Measurements from ENCODE around the gene ATP1B1.

Gene ATP1B1

DNA sequence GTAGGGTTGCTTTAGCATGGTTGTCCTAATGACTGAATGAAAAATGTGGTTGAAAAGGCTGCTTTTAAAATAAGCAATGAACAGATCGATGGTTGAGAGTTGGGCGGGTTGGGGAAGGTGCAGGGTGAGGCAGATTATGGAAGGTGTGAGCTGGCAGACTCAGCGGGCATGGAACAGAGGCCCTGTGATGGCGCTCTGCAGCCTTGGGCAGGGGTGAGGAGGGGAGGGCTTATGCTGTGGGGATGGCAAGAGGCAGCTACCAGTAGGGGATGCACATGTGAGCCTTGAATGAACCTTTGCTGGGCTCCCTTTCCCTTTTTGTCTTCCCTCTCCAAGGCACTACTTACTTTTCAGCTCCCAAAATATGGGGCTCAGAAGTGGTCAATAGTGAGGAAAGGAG, 30.9 kb downstream of the ATP1B1 start:
- no peak for DNase-seq (ENCODE audit: low read depth)
- no peak overlapping the region for H3K4me3 ChIP-seq (ENCODE audit: low read depth, low read length)
- TF ChIP-seq, protein P1, sequence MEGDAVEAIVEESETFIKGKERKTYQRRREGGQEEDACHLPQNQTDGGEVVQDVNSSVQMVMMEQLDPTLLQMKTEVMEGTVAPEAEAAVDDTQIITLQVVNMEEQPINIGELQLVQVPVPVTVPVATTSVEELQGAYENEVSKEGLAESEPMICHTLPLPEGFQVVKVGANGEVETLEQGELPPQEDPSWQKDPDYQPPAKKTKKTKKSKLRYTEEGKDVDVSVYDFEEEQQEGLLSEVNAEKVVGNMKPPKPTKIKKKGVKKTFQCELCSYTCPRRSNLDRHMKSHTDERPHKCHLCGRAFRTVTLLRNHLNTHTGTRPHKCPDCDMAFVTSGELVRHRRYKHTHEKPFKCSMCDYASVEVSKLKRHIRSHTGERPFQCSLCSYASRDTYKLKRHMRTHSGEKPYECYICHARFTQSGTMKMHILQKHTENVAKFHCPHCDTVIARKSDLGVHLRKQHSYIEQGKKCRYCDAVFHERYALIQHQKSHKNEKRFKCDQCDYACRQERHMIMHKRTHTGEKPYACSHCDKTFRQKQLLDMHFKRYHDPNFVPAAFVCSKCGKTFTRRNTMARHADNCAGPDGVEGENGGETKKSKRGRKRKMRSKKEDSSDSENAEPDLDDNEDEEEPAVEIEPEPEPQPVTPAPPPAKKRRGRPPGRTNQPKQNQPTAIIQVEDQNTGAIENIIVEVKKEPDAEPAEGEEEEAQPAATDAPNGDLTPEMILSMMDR (IDR thresholded peaks at IDR 0.05; ENCODE audit: insufficient read depth, low read depth, low read length, missing control alignments) = no peak

DNA sequence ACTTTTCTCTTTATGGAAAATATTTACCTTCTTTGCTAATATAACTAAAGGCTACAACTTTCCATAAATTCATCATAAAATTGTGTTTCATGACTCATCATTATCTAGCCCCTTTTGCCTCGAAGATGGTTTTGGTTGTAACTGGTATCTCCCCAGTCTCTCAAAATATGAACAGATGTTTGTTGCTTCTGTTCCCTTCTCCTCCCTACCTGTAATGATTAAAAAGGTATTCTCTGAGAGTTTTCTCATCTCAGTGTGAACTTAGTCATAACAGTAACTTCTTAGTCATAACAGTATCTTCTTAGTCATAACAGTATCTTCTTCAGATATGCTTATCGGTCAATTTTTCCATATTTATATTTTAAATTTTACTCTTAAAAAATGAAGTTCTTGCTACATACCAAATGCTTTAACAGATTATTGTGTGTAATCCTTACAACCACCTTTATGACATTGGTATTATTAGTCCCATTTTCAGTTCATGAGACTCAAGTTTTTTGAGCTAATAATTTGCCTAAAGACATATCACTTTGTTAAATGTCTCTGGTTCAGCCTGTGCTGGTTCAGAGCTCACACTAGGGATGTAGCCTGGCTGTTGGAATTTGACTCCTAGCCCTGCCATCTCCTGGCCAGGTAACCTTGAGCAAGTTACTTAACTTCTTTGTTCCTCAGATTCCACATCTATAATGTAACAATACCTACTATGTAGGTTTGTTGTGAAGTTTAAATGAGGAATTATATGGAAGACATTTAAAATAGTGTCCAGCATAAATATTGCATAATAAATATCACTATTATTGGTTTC, 32.6 kb downstream of the ATP1B1 start:
- no peak overlapping the region for H3K4me3 ChIP-seq (ENCODE audit: low read depth, low read length)
- TF ChIP-seq, protein P1 (IDR thresholded peaks at IDR 0.05; ENCODE audit: insufficient read depth, low read depth, low read length, missing control alignments) = no peak
- DNase-seq (ENCODE audit: low read depth) = peak; percentile 70

DNA sequence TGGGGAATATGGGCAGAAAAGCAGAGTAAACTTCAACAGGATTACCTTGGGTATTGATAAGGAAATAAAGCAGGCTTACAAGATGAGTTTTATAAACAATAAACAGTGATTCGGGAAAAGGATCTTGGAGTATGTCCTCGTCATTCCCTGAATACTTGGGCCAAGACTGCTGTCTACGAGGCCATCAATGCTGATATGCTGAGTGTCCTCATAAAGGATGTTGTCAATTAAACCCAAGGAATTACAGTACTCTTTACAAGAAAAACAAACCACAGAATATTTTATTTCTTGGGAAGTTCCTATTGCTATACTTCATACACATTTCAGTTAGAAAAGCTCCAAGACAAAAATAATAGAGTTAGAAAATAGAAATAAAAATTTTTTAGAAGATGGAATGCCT, 34.9 kb downstream of the ATP1B1 start:
- no peak overlapping the region for H3K4me3 ChIP-seq (ENCODE audit: low read depth, low read length)
- no peak for DNase-seq (ENCODE audit: low read depth)
- TF ChIP-seq, protein P1 (IDR thresholded peaks at IDR 0.05; ENCODE audit: insufficient read depth, low read depth, low read length, missing control alignments) = no peak

DNA sequence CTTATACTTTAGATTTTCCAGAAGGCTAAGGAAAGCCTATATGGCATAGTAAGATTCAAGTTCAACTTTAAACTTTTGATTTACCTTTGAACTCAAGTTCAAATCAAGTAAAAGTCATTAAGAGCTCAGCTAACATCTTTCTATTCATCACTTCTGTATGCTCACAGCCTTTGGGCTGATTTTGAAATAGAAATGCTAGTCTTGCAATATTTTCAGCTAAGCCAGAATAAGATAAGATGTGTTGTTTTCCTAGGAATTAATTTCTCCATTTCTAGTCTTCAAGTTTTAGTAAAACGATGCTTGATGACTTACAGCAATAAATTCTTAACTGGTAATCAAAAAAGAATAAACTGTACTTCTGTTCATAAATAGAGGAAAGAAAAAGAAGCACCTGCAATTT, 35.6 kb downstream of the ATP1B1 start:
- no peak overlapping the region for H3K4me3 ChIP-seq (ENCODE audit: low read depth, low read length)
- TF ChIP-seq, protein P1 (IDR thresholded peaks at IDR 0.05; ENCODE audit: insufficient read depth, low read depth, low read length, missing control alignments) = no peak

DNA sequence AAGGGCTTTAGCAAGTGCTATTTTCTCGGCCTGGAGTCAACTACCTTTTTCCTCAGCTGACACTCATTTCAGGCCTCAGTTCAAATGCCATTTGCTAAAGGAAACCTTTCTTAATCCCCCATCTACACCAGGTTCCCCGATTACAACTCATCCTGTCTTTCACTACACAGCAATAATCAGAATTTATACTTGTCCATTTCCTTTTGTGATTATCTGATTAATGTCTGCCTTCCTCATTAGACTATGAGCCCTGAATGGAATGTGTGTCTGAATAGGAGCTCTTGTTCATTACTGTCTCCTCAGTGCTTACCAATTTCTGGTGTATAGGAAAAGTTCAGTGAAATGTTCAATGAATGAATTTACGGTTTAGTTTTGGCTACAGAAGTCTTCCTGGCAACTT, 36.9 kb downstream of the ATP1B1 start:
- TF ChIP-seq, protein P1 (IDR thresholded peaks at IDR 0.05; ENCODE audit: insufficient read depth, low read depth, low read length, missing control alignments) = no peak
- DNase-seq (ENCODE audit: low read depth) = no peak
- no peak overlapping the region for H3K4me3 ChIP-seq (ENCODE audit: low read depth, low read length)

More for the DNA sequence above, 35.6 kb downstream of the ATP1B1 start:
- DNase-seq (ENCODE audit: low read depth) = no peak

DNA sequence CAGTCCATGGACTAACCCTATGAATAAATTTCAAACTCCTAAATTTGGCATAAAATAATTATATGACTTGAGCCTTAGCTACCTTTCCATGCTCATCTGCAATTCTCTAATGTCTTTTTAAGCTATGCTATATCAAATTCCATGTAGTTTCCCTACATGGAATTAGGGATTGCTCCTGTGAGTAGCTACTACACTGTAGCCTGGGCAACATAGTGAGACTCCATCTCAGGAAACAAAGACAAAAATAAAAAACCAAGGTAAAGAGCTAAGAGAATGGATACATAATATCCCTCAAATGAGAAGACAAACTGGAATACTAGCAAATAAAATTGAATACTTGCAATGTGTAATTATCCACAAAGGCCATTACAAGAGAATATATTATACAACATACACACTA, 37.5 kb downstream of the ATP1B1 start:
- no peak overlapping the region for H3K4me3 ChIP-seq (ENCODE audit: low read depth, low read length)
- TF ChIP-seq, protein P1 (IDR thresholded peaks at IDR 0.05; ENCODE audit: insufficient read depth, low read depth, low read length, missing control alignments) = no peak

More for the DNA sequence above, 37.5 kb downstream of the ATP1B1 start:
- no peak for DNase-seq (ENCODE audit: low read depth)
